ENCODE results near the gene PTCD3.

Gene PTCD3

DNA sequence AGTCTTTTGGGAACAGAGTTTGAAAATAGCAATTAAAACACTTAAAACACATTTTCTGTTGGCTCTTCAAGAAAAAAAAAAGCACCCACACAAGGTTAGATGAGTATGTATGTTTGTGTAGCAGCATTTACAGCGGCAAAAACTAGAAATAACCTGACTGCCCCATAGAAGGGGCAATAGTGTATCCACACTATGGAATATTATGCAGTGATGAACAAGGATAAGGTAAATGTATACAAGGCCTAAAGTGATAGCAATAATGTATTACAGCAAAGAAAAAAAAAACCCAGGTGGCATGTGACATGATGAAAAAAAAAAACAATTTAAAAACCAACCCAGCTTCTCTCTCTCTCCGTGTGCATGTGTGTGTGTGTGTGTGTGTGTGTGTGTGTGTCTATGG is 35.2 kb upstream of the PTCD3 start:
- Histone ChIP-seq H3K36me3 (ENCODE audit: insufficient read depth, low read length) (peaks cover 49% of the 10 kb centered on the region), H3K9ac (ENCODE audit: low read length) (no peak overlapping the region), H3K4me3 (ENCODE audit: low read depth in 1 of 2, low read length in 2 of 2) (no peak overlapping the region), H3K27ac (ENCODE audit: low read depth, low read length) (no peak overlapping the region), H3K4me1 (ENCODE audit: insufficient read depth, low read length) (peaks cover 21% of the 10 kb centered on the region), H3K27me3 (ENCODE audit: control insufficient read depth in 1 of 2, insufficient read depth in 2 of 2, low read length in 2 of 2) (no peaks in the 10 kb centered on the region), H3K9me3 (ENCODE audit: low read length) (no peaks in the 10 kb centered on the region)

DNA sequence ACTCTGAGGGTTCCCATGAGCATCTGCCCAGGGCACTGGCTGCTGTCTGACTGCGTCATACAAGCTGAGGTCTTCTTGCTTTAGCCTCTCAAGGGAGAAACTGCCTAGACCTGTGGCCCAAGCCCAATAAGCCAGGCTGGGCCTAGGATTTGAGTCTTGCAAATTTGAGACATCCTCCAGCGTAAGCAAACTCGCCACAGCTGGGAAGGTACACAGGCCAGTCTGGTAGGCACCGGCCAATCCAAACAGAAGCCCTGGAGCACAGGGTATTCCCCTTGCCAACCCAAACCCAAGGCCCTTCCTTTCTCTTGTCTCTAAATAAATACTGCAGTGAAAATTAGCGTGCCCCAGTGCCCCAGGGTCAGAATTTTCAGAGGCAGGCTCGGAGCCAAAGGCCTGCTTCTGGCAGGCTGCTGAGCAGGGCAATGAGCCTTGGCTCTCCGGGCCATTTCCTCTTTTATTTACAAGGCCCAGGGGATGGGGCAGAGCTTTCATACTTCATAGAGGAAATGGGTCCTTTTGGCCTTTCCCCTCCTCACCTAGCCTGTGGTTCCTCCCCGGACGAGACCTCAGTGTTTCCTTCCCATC is 33.7 kb upstream of the PTCD3 start:
- Histone ChIP-seq H3K4me3 (ENCODE audit: low read depth in 1 of 2, low read length in 2 of 2) (no peak overlapping the region), H3K9me3 (ENCODE audit: low read length) (no peaks in the 10 kb centered on the region), H3K4me1 (ENCODE audit: insufficient read depth, low read length) (peaks cover 21% of the 10 kb centered on the region), H3K9ac (ENCODE audit: low read length) (no peak overlapping the region), H3K27me3 (ENCODE audit: control insufficient read depth in 1 of 2, insufficient read depth in 2 of 2, low read length in 2 of 2) (no peaks in the 10 kb centered on the region), H3K36me3 (ENCODE audit: insufficient read depth, low read length) (peaks cover 60% of the 10 kb centered on the region), H3K27ac (ENCODE audit: low read depth, low read length) (no peak overlapping the region)

- Histone ChIP-seq H3K4me3 (ENCODE audit: low read depth in 1 of 2, low read length in 2 of 2) (no peak overlapping the region), H3K27ac (ENCODE audit: low read depth, low read length) (no peak overlapping the region), H3K27me3 (ENCODE audit: control insufficient read depth in 1 of 2, insufficient read depth in 2 of 2, low read length in 2 of 2) (no peaks in the 10 kb centered on the region), H3K4me1 (ENCODE audit: insufficient read depth, low read length) (peaks cover 21% of the 10 kb centered on the region), H3K9me3 (ENCODE audit: low read length) (no peaks in the 10 kb centered on the region), H3K9ac (ENCODE audit: low read length) (no peak overlapping the region), H3K36me3 (ENCODE audit: insufficient read depth, low read length) (peaks cover 63% of the 10 kb centered on the region)
Measured at GRCh38 chr2:86073225-86073624, 32.8 kb upstream of the PTCD3 start.

DNA sequence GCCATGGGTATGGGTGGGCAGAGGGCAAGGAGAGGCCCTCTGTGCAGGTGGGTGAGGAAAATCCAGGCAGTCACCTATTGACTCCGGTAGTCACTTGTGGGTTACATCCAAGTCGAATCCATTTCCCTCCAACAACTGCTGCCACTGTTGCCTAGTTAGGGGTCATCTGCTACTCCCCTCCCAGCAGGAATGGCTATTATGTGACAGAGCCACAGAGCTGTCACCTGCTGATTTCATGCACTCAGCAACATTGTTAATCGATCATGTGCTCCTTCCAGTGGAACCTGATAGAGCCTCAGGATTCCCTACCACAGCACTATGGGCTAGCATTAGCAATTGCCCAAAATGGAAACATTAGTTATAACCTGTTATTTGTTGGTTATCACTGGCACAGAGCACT is 31.8 kb upstream of the PTCD3 start:
- Histone ChIP-seq H3K9ac (ENCODE audit: low read length) (no peak overlapping the region), H3K27ac (ENCODE audit: low read depth, low read length) (no peak overlapping the region), H3K4me3 (ENCODE audit: low read depth in 1 of 2, low read length in 2 of 2) (no peak overlapping the region), H3K36me3 (ENCODE audit: insufficient read depth, low read length) (peaks cover 59% of the 10 kb centered on the region), H3K4me1 (ENCODE audit: insufficient read depth, low read length) (peaks cover 21% of the 10 kb centered on the region), H3K9me3 (ENCODE audit: low read length) (no peaks in the 10 kb centered on the region), H3K27me3 (ENCODE audit: control insufficient read depth in 1 of 2, insufficient read depth in 2 of 2, low read length in 2 of 2) (no peaks in the 10 kb centered on the region)

DNA sequence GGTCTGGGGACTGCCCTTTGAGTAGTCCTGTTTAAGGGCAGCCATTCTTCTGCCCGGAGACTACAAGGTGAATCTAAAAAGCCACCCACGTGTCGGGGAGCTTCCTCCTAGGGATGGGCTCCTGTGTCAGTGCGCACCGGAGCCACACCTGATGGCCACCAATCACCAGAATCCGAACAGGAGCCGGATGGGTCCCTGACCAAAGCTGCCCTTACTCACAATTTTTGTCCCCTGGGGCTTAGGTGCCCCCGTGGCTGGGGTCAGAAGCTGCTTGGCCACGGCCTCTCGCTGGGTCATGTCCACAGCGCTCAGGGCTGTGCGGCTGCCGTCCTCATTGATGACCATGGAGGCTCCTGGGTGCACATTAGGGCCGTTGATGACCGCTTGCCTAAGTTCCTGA is 31.2 kb upstream of the PTCD3 start:
- Histone ChIP-seq H3K4me3 (ENCODE audit: low read depth in 1 of 2, low read length in 2 of 2) (no peak overlapping the region), H3K9me3 (ENCODE audit: low read length) (no peaks in the 10 kb centered on the region), H3K27ac (ENCODE audit: low read depth, low read length) (no peak overlapping the region), H3K4me1 (ENCODE audit: insufficient read depth, low read length) (peaks cover 21% of the 10 kb centered on the region), H3K27me3 (ENCODE audit: control insufficient read depth in 1 of 2, insufficient read depth in 2 of 2, low read length in 2 of 2) (no peaks in the 10 kb centered on the region), H3K9ac (ENCODE audit: low read length) (no peak overlapping the region), H3K36me3 (ENCODE audit: insufficient read depth, low read length) (peaks cover 54% of the 10 kb centered on the region)

GRCh38 chr2:86075886-86076285 is 30.1 kb upstream of the PTCD3 start:
- peaks cover 25% of the 10 kb centered on the region for H3K4me1 ChIP-seq (ENCODE audit: insufficient read depth, low read length)
- no peak overlapping the region for H3K9ac ChIP-seq (ENCODE audit: low read length)
- no peaks in the 10 kb centered on the region for H3K27me3 ChIP-seq (ENCODE audit: control insufficient read depth in 1 of 2, insufficient read depth in 2 of 2, low read length in 2 of 2)
- H3K36me3 ChIP-seq (ENCODE audit: insufficient read depth, low read length), result peaks cover 52% of the 10 kb centered on the region
- H3K9me3 ChIP-seq (ENCODE audit: low read length), result no peaks in the 10 kb centered on the region
- H3K27ac ChIP-seq (ENCODE audit: low read depth, low read length), result no peak overlapping the region
- H3K4me3 ChIP-seq (ENCODE audit: low read depth in 1 of 2, low read length in 2 of 2), result no peak overlapping the region

GRCh38 chr2:86078774-86079545 is 27.1 kb upstream of the PTCD3 start:
- peaks cover 45% of the 10 kb centered on the region for H3K36me3 ChIP-seq (ENCODE audit: insufficient read depth, low read length)

GRCh38 chr2:86079981-86080911 is 25.8 kb upstream of the PTCD3 start:
- no peak overlapping the region for H3K9ac ChIP-seq (ENCODE audit: low read length)
- H3K27ac ChIP-seq (ENCODE audit: low read depth, low read length), result no peak overlapping the region
- peaks cover 5% of the 10 kb centered on the region for H3K4me1 ChIP-seq (ENCODE audit: insufficient read depth, low read length)
- H3K36me3 ChIP-seq (ENCODE audit: insufficient read depth, low read length), result peaks cover 33% of the 10 kb centered on the region
- no peaks in the 10 kb centered on the region for H3K9me3 ChIP-seq (ENCODE audit: low read length)
- no peaks in the 10 kb centered on the region for H3K27me3 ChIP-seq (ENCODE audit: control insufficient read depth in 1 of 2, insufficient read depth in 2 of 2, low read length in 2 of 2)
- H3K4me3 ChIP-seq (ENCODE audit: low read depth in 1 of 2, low read length in 2 of 2), result no peak overlapping the region

More at GRCh38 chr2:86078774-86079545, 27.1 kb upstream of the PTCD3 start:
- Histone ChIP-seq H3K27ac (ENCODE audit: low read depth, low read length) (no peak overlapping the region), H3K4me1 (ENCODE audit: insufficient read depth, low read length) (peaks cover 5% of the 10 kb centered on the region), H3K27me3 (ENCODE audit: control insufficient read depth in 1 of 2, insufficient read depth in 2 of 2, low read length in 2 of 2) (no peaks in the 10 kb centered on the region), H3K9ac (ENCODE audit: low read length) (no peak overlapping the region), H3K9me3 (ENCODE audit: low read length) (no peaks in the 10 kb centered on the region), H3K4me3 (ENCODE audit: low read depth in 1 of 2, low read length in 2 of 2) (no peak overlapping the region)

DNA sequence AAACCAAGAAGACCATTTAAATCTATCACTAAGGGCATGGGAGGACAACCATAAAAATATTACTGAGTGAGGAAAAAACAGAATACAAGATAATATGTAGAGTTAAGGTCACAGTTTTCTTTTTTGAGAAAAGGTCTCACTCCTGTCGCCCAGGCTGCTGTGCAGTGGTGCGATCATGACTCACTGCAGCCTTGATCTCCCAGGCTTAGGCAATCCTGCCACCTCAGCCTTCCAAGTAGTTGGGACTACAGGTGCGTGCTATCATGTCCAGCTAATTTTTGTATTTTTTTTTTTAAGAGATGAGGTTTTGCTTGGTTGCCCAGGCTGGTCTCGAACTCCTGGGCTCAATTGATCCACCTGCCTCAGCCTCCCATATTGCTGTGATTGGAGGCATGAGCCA is 24.3 kb upstream of the PTCD3 start:
- Histone ChIP-seq H3K27ac (ENCODE audit: low read depth, low read length) (no peak overlapping the region), H3K27me3 (ENCODE audit: control insufficient read depth in 1 of 2, insufficient read depth in 2 of 2, low read length in 2 of 2) (no peaks in the 10 kb centered on the region), H3K4me1 (ENCODE audit: insufficient read depth, low read length) (peaks cover 5% of the 10 kb centered on the region), H3K36me3 (ENCODE audit: insufficient read depth, low read length) (peaks cover 34% of the 10 kb centered on the region), H3K9ac (ENCODE audit: low read length) (no peak overlapping the region), H3K4me3 (ENCODE audit: low read depth in 1 of 2, low read length in 2 of 2) (no peak overlapping the region), H3K9me3 (ENCODE audit: low read length) (no peaks in the 10 kb centered on the region)

GRCh38 chr2:86082756-86083155 is 23.3 kb upstream of the PTCD3 start:
- H3K36me3 ChIP-seq (ENCODE audit: insufficient read depth, low read length), result peaks cover 32% of the 10 kb centered on the region
- peaks cover 5% of the 10 kb centered on the region for H3K4me1 ChIP-seq (ENCODE audit: insufficient read depth, low read length)
- H3K9me3 ChIP-seq (ENCODE audit: low read length), result no peaks in the 10 kb centered on the region
- no peak overlapping the region for H3K27ac ChIP-seq (ENCODE audit: low read depth, low read length)
- H3K4me3 ChIP-seq (ENCODE audit: low read depth in 1 of 2, low read length in 2 of 2), result no peak overlapping the region
- no peak overlapping the region for H3K9ac ChIP-seq (ENCODE audit: low read length)
- no peaks in the 10 kb centered on the region for H3K27me3 ChIP-seq (ENCODE audit: control insufficient read depth in 1 of 2, insufficient read depth in 2 of 2, low read length in 2 of 2)
